Naive thymus-derived CD4-positive, alpha-beta T cell (primary cell): Measurements from ENCODE around the gene METAP2. TPM values are rescaled to one million over a fixed set of nuclear protein-coding genes. Genes with fewer than 3 reads are reported as not detected.
"Not testable (repeated sequence)": the region's sequence is repeated elsewhere in the genome, so short reads cannot be mapped to it uniquely, and the experiment has no call there.

Experiments
- ATAC-seq: fragments of 150-1000 bp; cut with Tn5 transposase; 2 replicates; pipeline ENCODE4 v1.10.0; 2021; ENCODE audit warnings: mild to moderate bottlenecking, moderate library complexity
- CTCF ChIA-PET: fragments of 350-600 bp; sonication (Branson Sonifier 250); formaldehyde crosslinking; loops from one replicate; lab custom pipeline; 2021; ENCODE audit warnings: antibody characterized with exemption; lab: Charles Lee
- POLR2A ChIA-PET: fragments of 350-600 bp; sonication (Branson Sonifier 250); formaldehyde crosslinking; loops from one replicate; lab custom pipeline; 2021; ENCODE audit warnings: antibody characterized with exemption, inconsistent platforms; lab: Charles Lee
- DNase-seq, 9 donors: peaks; one replicate each; pipeline versions ENCODE4 v3.0.0 to v3.0.0-alpha.2; 2020 to 2022; ENCODE audit warnings: mixed read lengths in 1 of 9
- H3K27ac ChIP-seq: one replicate; pipeline ENCODE4 v1.7.0; 2013; ENCODE audit warnings: mild to moderate bottlenecking, low read depth, low read length, moderate library complexity
- H3K27me3 ChIP-seq, 2 donors: one replicate each; pipeline ENCODE4 v1.7.0; 2013; ENCODE audit warnings: low read length in 2 of 2, mild to moderate bottlenecking in 2 of 2, moderate library complexity in 2 of 2; ENCODE audit not compliant: control insufficient read depth in 2 of 2, insufficient read depth in 2 of 2
- H3K36me3 ChIP-seq, 3 experiments: 1 replicate in 2 of 3; 2 replicates in 1 of 3; pipeline ENCODE4 v1.7.0; 2013; ENCODE audit warnings: low read length in 3 of 3, mild to moderate bottlenecking in 3 of 3, moderate library complexity in 1 of 3; ENCODE audit not compliant: insufficient read depth in 3 of 3, control insufficient read depth in 2 of 3
- H3K4me1 ChIP-seq, 2 donors: one replicate each; pipeline ENCODE4 v1.7.0; 2013; ENCODE audit warnings: low read length in 2 of 2, mild to moderate bottlenecking in 2 of 2, moderate library complexity in 1 of 2; ENCODE audit not compliant: control insufficient read depth in 2 of 2, insufficient read depth in 2 of 2
- H3K4me3 ChIP-seq: 2 replicates; pipeline ENCODE4 v1.7.0; 2013; ENCODE audit warnings: mild to moderate bottlenecking, low read length
- H3K9me3 ChIP-seq, 3 experiments: 1 replicate in 2 of 3; 2 replicates in 1 of 3; pipeline ENCODE4 v1.7.0; 2013; ENCODE audit warnings: low read length in 3 of 3; ENCODE audit not compliant: control insufficient read depth in 2 of 3
- H3K27ac Mint-ChIP-seq, 9 donors: one replicate each; pipeline ENCODE4 v1.8.0; 2020 to 2022; ENCODE audit warnings: mixed read lengths in 9 of 9, mild to moderate bottlenecking in 8 of 9, moderate library complexity in 5 of 9, inconsistent platforms in 2 of 9
- H3K27me3 Mint-ChIP-seq, 5 donors: one replicate each; pipeline ENCODE4 v1.8.0; 2021 to 2022; ENCODE audit warnings: mixed read lengths in 5 of 5, mild to moderate bottlenecking in 1 of 5
- H3K36me3 Mint-ChIP-seq, 5 donors: one replicate each; pipeline ENCODE4 v1.8.0; 2020 to 2022; ENCODE audit warnings: mixed read lengths in 5 of 5, mild to moderate bottlenecking in 3 of 5, inconsistent platforms in 1 of 5
- H3K4me1 Mint-ChIP-seq, 7 donors: one replicate each; pipeline ENCODE4 v1.8.0; 2020 to 2022; ENCODE audit warnings: mixed read lengths in 7 of 7, mild to moderate bottlenecking in 3 of 7, inconsistent platforms in 1 of 7
- H3K4me3 Mint-ChIP-seq, 10 donors: one replicate each; pipeline ENCODE4 v1.8.0; 2020 to 2022; ENCODE audit warnings: mild to moderate bottlenecking in 10 of 10, mixed read lengths in 10 of 10, moderate library complexity in 6 of 10, inconsistent platforms in 2 of 10
- H3K9me3 Mint-ChIP-seq, 11 donors: one replicate each; pipeline ENCODE4 v1.8.0; 2020 to 2022; ENCODE audit warnings: mixed read lengths in 11 of 11, mild to moderate bottlenecking in 4 of 11, inconsistent platforms in 1 of 11, moderate library complexity in 1 of 11
- intact Hi-C, 2 donors: fragments of 100-400 bp; cut with micrococcal nuclease; formaldehyde crosslinking; loops; one replicate each; pipeline ENCODE4 v1.15.1; 2023
- polyA plus RNA-seq, 2 donors: library from polyadenylated mRNA; unstranded; fragments of 300-500 nt; fragmentation: Illumina TruSeq; gene quantifications; one replicate each; pipeline ENCODE4 v1.2.3, GENCODE V29; 2021
- total RNA-seq, 6 experiments: library from RNA in 5 of 6; stranded (reverse) in 5 of 6; gene quantifications; 1 replicate in 5 of 6; 2 replicates in 1 of 6; pipeline ENCODE4 v1.2.3 and lab custom pipeline; 2021 to 2026

METAP2 gene
- total and polyA plus RNA-seq, 7 experiments from 2014 or later = 37.8 to 79.9 (median 50.2) TPM

DNA sequence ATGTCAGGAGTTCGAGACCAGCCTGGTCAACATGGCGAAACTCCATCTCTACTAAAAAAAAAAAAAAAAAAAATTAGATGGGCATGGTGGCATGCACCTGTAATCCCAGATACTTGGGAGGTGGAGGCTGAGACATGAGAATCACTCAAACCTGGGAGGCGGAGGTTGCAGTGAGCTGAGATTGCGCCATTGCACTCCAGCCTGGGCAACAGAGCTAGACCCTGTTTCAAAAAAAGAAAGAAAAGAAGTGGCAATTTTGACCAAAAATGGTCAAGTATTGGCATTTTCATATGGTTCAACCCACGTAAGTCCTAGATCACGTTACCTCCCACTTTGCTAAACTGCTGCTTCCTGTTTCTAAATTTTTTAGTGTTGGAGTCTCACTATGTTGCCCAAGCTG lies 8.6 kb downstream of the METAP2 start:
- H3K27me3 ChIP-seq, H3K9me3 ChIP-seq, DNase-seq, H3K27ac ChIP-seq, H3K4me3 Mint-ChIP-seq, H3K27me3 Mint-ChIP-seq, CTCF ChIA-PET, intact Hi-C loops, ATAC-seq, H3K4me3 ChIP-seq, H3K9me3 Mint-ChIP-seq: not testable (repeated sequence)
- POLR2A ChIA-PET = interaction anchor here (0.6 kb wide), 1 partner anchor 382 kb away, joined by 3 read pairs; no protein-coding TSS in a partner anchor
- peak overlapping the region in 5 of 9 donors; percentile 0 to 84 (median 52) for H3K27ac Mint-ChIP-seq
- peaks cover 2 to 42% (median 37%) of the 10 kb centered on the region in 5 donors for H3K36me3 Mint-ChIP-seq
- Histone ChIP-seq H3K4me1 (peaks cover 19 to 26% of the 10 kb centered on the region in 2 donors), H3K36me3 (peaks cover 5 to 50% (median 12%) of the 10 kb centered on the region in 3 experiments)
- H3K4me1 Mint-ChIP-seq = peaks cover 34 to 62% (median 50%) of the 10 kb centered on the region in 7 donors

DNA sequence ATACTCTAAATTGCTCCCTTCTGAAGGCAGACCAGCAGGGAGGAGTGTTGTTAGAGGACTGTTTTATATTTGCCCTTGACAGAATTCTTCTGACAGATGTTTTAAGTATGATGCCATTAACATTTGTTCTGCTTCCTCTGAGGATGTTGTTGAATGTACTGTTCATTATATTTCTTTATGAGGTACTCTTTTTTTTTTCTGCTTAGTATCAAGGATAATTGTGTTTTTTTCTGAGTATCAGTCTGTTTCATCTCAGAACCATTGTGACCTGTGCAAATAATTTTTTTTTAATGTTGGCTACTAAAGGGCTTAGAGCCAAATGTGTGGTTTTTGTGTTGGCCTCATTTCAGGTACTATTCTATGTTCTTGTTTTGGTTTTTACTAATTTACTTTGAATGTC lies 10.6 kb downstream of the METAP2 start:
- POLR2A ChIA-PET = interaction anchor here (2.3 kb wide), 1 partner anchor 11 kb away, joined by 7 read pairs; the partner anchor contains the start of gene METAP2
- H3K4me3 ChIP-seq = no peak overlapping the region
- peak overlapping the region in 3 of 9 donors; percentile 25 to 48 (median 38) for H3K27ac Mint-ChIP-seq
- H3K9me3 ChIP-seq = no peaks in the 10 kb centered on the region
- intact Hi-C loops = no loop called here
- H3K27ac ChIP-seq = no peak overlapping the region
- H3K4me3 Mint-ChIP-seq = no peak overlapping the region
- H3K9me3 Mint-ChIP-seq = no peaks in the 10 kb centered on the region
- CTCF ChIA-PET = no interaction called here
- no peaks in the 10 kb centered on the region for H3K27me3 ChIP-seq
- peaks cover 21 to 53% (median 32%) of the 10 kb centered on the region in 7 donors for H3K4me1 Mint-ChIP-seq
- DNase-seq = no peak
- H3K36me3 Mint-ChIP-seq = peaks cover 5 to 31% (median 26%) of the 10 kb centered on the region in 5 donors
- H3K27me3 Mint-ChIP-seq = no peaks in the 10 kb centered on the region
- ATAC-seq = no peak
- peaks cover 14 to 19% of the 10 kb centered on the region in 2 donors for H3K4me1 ChIP-seq
- H3K36me3 ChIP-seq = peaks cover 5 to 36% (median 12%) of the 10 kb centered on the region in 3 experiments

DNA sequence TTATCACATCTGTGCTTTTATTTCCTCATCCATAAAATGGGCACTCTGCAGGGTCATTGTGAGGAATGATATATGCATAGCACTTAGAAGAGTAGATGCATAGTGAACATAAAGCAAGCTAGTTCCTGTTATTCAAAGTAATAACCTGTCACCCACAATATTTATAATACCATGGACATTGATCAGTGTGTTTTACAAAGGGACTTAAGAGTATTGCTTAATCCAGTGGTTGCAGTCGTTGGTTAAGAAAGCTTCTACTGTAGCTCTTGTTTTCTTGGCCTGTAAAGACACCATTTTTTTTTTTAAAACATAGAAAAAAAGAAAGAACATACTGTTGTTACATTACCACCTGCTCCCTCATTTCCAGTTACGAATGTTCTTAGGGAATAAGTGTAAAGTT lies 13.1 kb downstream of the METAP2 start:
- Histone ChIP-seq H3K4me3 (no peak overlapping the region), H3K9me3 (no peaks in the 10 kb centered on the region), H3K27me3 (no peaks in the 10 kb centered on the region), H3K27ac (no peak overlapping the region), H3K4me1 (peaks cover 0 to 3% of the 10 kb centered on the region in 2 donors), H3K36me3 (peaks cover 5 to 46% (median 12%) of the 10 kb centered on the region in 3 experiments)
- POLR2A ChIA-PET = interaction anchor here (1.1 kb wide), 1 partner anchor 13 kb away, joined by 5 read pairs; the partner anchor contains the start of gene METAP2
- intact Hi-C loops = no loop called here
- CTCF ChIA-PET = interaction anchor here (0.5 kb wide), 1 partner anchor 785 kb away, joined by 3 read pairs; no protein-coding TSS in a partner anchor
- no peak overlapping the region for H3K27ac Mint-ChIP-seq
- H3K4me1 Mint-ChIP-seq = peaks cover 6 to 39% (median 11%) of the 10 kb centered on the region in 7 donors
- H3K4me3 Mint-ChIP-seq = no peak overlapping the region
- DNase-seq (no peak), ATAC-seq (no peak)
- H3K27me3 Mint-ChIP-seq = no peaks in the 10 kb centered on the region
- H3K9me3 Mint-ChIP-seq = no peaks in the 10 kb centered on the region
- peaks cover 5 to 32% (median 23%) of the 10 kb centered on the region in 5 donors for H3K36me3 Mint-ChIP-seq

DNA sequence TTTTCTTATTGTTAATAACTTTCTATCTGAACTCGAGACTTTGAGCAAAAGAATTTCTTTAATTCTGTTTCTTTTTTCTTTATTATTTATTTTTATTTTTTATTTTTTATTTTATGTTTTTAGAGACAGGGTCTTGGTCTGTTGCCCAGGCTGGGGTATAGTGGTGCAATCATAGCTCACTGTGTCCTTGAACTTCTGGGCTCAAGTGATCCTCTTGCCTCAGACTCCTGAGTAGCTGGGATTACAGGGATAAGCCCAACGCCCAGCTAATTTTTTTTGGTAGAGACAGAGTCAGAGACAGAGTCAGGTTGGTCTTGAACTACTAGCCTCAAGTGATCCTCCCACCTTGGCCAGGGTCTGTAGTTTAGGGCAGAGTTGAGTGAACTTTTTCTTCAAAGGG lies 18.5 kb downstream of the METAP2 start:
- no peak overlapping the region for H3K27ac ChIP-seq
- CTCF ChIA-PET = no interaction called here
- POLR2A ChIA-PET = interaction anchor here (2.0 kb wide), 1 partner anchor 18 kb away, joined by 7 read pairs; the partner anchor contains the start of gene METAP2
- no peaks in the 10 kb centered on the region for H3K27me3 ChIP-seq
- peaks cover 0 to 51% (median 7%) of the 10 kb centered on the region in 3 experiments for H3K36me3 ChIP-seq
- intact Hi-C loops = no loop called here
- no peak overlapping the region for H3K4me3 ChIP-seq
- H3K4me1 ChIP-seq = no peaks in the 10 kb centered on the region
- no peak overlapping the region for H3K27ac Mint-ChIP-seq
- DNase-seq = no peak
- ATAC-seq = no peak
- no peaks in the 10 kb centered on the region for H3K9me3 ChIP-seq
- no peak overlapping the region for H3K4me3 Mint-ChIP-seq
- H3K27me3 Mint-ChIP-seq = no peaks in the 10 kb centered on the region
- H3K4me1 Mint-ChIP-seq = peaks cover 0 to 20% (median 4%) of the 10 kb centered on the region in 7 donors
- peaks cover 9 to 39% (median 30%) of the 10 kb centered on the region in 5 donors for H3K36me3 Mint-ChIP-seq
- no peaks in the 10 kb centered on the region for H3K9me3 Mint-ChIP-seq

DNA sequence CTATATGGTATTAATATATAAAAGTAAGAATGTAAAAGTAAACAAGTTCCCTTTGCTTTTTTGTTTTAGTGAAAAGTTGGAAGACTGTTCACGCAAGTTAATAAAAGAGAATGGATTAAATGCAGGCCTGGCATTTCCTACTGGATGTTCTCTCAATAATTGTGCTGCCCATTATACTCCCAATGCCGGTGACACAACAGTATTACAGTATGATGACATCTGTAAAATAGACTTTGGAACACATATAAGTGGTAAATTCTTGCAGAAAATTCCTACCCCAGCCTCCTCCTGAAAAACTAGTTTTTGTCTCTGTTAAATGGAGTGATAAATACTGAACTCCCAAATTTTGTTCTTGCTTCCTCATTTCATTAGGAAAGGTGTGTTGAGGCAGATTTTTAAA lies 20.9 kb downstream of the METAP2 start:
- POLR2A ChIA-PET = no interaction called here
- peak overlapping the region in 2 of 9 donors; percentile 18 to 67 for H3K27ac Mint-ChIP-seq

DNA sequence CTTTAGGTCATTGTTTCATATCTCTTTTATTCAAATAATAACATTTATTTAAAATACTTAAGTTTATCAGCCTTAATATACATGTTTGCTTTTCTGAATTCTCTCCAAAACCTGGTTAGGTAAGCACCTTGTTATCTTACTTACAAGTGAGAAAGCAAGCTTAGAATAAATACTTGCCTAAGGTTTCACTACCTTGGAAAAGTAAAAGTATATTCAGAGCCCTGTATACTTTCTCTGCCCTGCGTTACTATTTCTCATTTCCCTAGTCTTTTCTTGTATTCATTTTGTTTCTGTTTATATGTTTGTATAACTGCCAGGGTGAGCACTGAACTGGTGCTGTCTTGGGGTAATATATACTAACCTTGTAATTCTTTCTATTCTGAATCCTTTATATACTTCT lies 21.5 kb downstream of the METAP2 start:
- Mint-ChIP-seq H3K27ac (peak overlapping the region in 1 of 9 donors; percentile 67), H3K27me3 (no peaks in the 10 kb centered on the region), H3K36me3 (peaks cover 14 to 58% (median 47%) of the 10 kb centered on the region in 5 donors), H3K4me1 (peaks cover 0 to 28% (median 13%) of the 10 kb centered on the region in 7 donors), H3K9me3 (peaks cover 0 to 2% (median 0%) of the 10 kb centered on the region in 11 donors), H3K4me3 (no peak overlapping the region)
- no peaks in the 10 kb centered on the region for H3K27me3 ChIP-seq
- DNase-seq (no peak), ATAC-seq (no peak)
- H3K36me3 ChIP-seq = peaks cover 7 to 57% (median 10%) of the 10 kb centered on the region in 3 experiments
- H3K4me3 ChIP-seq = no peak overlapping the region
- no peak overlapping the region for H3K27ac ChIP-seq
- CTCF ChIA-PET = interaction anchor here (0.8 kb wide), 1 partner anchor 30 kb away, joined by 3 read pairs; no protein-coding TSS in a partner anchor
- intact Hi-C loops = loop anchor here in 1 of 2 donors (2.0 kb wide), 1 partner anchor 13 kb away; no protein-coding TSS in a partner anchor
- no peaks in the 10 kb centered on the region for H3K4me1 ChIP-seq
- no peaks in the 10 kb centered on the region for H3K9me3 ChIP-seq
- POLR2A ChIA-PET = no interaction called here

More for the DNA sequence above, 20.9 kb downstream of the METAP2 start:
- DNase-seq = no peak
- Histone ChIP-seq H3K27ac (no peak overlapping the region), H3K27me3 (no peaks in the 10 kb centered on the region), H3K36me3 (peaks cover 3 to 62% (median 10%) of the 10 kb centered on the region in 3 experiments), H3K4me3 (no peak overlapping the region), H3K9me3 (no peaks in the 10 kb centered on the region), H3K4me1 (no peaks in the 10 kb centered on the region)
- peaks cover 12 to 54% (median 42%) of the 10 kb centered on the region in 5 donors for H3K36me3 Mint-ChIP-seq
- ATAC-seq = no peak
- intact Hi-C loops = loop anchor here in 1 of 2 donors (2.0 kb wide), 1 partner anchor 14 kb away; no protein-coding TSS in a partner anchor
- no peaks in the 10 kb centered on the region for H3K9me3 Mint-ChIP-seq
- peaks cover 0 to 28% (median 11%) of the 10 kb centered on the region in 7 donors for H3K4me1 Mint-ChIP-seq
- no peaks in the 10 kb centered on the region for H3K27me3 Mint-ChIP-seq
- no peak overlapping the region for H3K4me3 Mint-ChIP-seq
- CTCF ChIA-PET = interaction anchor here (0.8 kb wide), 1 partner anchor 30 kb away, joined by 3 read pairs; no protein-coding TSS in a partner anchor
